ENCODE data around the gene RAB26.
"Not testable (repeated sequence)": the region's sequence is repeated elsewhere in the genome, so short reads cannot be mapped to it uniquely, and the experiment has no call there.

Gene RAB26

DNA sequence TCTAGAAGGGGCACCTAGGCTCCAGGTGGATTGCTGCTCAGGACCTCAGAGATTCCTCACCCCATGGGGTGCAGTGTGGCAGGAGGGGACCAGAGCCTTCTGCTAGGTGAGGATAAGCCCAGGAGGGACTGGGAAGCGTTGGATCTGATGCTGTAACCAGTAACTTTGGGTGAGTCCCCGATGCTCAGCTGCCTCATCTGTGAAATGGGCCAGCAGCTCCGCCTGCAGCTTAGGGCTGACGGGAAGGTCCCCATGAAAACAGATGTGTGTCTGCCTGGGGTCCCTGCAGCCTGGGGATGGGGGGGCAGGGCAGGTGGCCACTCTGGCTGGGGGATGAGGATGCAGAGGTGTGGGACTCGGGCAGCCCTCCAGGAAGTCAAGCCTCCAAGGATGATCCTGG is 50.7 kb downstream of the RAB26 start:
- no peak for DNase-seq

DNA sequence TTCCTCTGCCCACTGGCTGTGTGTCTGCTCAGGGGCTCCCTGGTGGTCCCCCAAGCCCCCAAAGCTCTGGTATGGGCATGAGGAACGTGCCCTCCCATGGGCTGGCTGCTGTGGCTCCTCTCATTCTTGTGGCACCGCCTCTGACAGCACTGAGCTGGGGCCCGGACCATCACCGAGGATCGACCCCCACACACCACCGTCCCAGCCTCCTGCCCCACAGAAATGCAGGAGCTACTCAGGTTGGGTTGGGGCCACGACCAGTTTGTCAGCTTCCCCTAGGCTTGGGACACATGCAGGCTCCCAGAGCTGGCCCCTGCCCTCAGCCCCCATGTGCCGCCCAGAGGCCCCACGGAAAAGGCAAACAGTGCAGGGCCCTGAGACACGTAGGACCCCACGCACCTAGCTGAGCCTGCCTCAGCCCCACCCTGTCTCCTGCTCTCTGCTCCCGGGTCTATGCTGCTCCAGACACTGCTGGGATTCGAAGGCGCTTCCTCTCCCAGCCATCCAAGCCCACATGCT is 51.3 kb downstream of the RAB26 start:
- DNase-seq, result no peak

DNA sequence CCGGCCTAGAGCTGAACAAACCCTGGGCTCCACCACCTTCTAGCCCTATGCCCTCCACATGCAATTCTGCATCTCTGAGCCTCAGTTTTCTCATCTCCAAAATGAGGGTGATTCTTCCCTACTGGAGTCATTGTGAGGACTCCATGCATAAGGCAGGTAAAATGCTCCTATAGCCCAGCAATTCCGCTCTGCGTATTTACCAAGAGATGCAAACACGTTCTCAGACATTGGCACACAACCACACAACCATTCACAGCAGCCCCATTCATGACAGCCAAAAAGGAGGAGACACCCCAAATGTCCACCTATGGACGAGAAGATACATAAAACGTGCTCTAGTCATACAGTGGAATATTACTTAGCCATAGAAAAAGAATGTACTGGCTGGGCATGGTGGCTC is 51.9 kb downstream of the RAB26 start:
- no peak for DNase-seq

DNA sequence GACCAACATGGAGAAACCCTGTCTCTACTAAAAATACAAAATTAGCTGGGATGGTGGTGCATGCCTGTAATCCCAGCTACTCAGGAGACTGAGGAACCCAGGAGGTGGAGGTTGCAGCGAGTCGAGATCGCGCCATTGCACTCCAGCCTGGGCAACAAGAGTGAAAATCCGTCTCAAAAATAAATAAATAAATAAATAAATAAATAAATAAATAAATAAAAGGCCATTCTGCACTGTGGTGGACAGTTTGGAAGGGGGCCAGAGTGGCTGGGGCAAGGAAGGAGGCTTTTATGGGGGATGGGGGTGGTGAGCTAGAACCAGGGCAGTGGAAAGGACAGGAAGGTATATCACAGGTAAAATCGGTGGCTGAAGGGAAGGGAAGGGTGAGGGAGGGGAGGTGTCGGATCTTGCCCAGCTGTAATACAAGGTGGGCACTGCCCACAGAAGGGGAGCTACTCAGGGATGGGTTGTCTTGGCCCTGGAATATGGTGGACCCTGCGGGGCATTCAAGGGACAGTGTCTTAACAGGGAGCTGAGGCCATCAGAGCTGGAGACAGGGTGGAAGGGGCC is 54.8 kb downstream of the RAB26 start:
- not testable (repeated sequence) for DNase-seq

Measured in NCI-H226 (cell line).